ENCODE results near the gene SHISA9.

The SHISA9 gene

DNA sequence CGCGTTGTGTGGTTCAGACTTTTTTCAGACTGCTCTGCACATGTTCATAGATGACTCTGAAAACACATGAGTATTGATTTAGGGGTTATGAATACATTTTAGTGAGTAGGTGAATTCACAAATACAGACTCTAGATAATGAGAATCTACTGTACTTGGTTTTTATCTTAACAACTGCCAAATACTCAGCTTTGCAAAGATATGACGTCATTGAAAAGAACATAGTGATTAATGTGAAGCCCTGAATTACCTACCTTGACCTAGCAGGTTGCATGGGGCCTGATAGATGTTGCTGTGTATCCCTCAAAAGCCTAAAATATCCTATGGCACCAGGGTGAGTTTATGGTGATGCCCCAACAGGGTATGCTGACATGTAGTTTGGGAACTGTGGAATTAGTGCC lies 98.0 kb downstream of the SHISA9 start:
- no peak overlapping the region for H3K27ac ChIP-seq (ENCODE audit: low read depth in 2 of 2, low read length in 2 of 2)
- no peaks in the 10 kb centered on the region for H3K27me3 ChIP-seq (ENCODE audit: control insufficient read depth in 2 of 2, insufficient read depth in 2 of 2, low read length in 2 of 2)
- H3K4me1 ChIP-seq (ENCODE audit: control insufficient read depth in 2 of 2, insufficient read depth in 2 of 2, low read length in 2 of 2): no peaks in the 10 kb centered on the region
- H3K36me3 ChIP-seq (ENCODE audit: control insufficient read depth in 2 of 2, insufficient read depth in 2 of 2, low read length in 2 of 2): no peaks in the 10 kb centered on the region
- H3K4me3 ChIP-seq (ENCODE audit: low read length in 2 of 2): no peak overlapping the region
- no peaks in the 10 kb centered on the region for H3K9me3 ChIP-seq (ENCODE audit: control insufficient read depth in 2 of 2, low read length in 2 of 2)
- H3K9ac ChIP-seq (ENCODE audit: low read depth in 1 of 2, low read length in 2 of 2): no peak overlapping the region

DNA sequence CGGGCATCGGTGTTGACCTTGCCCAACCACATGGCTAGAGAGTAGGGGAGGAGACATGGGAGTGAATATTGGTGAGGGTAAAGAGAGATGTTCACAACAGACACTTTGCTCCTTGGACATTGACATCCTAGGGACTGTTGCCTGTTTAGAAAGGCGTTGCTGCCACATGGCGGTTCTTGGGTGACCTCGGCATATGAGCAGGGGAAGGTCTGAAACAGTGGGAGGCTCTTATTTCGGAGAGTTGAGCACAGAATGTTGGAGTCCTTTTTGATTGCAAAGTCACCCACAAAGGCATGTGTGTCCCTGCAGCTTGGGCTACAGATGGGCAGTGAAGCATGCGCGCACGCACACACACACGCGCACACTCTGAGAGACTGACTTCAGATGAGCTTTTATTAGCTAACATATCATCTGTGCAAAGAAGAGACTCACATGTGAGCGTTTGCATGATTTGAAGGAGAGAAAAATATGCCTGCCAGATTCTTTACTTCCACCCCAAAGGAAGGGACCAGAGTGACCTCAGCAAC lies 104.4 kb downstream of the SHISA9 start:
- no peak overlapping the region for H3K27ac ChIP-seq (ENCODE audit: low read depth in 2 of 2, low read length in 2 of 2)
- no peak overlapping the region for H3K4me3 ChIP-seq (ENCODE audit: low read length in 2 of 2)
- no peaks in the 10 kb centered on the region for H3K9me3 ChIP-seq (ENCODE audit: control insufficient read depth in 2 of 2, low read length in 2 of 2)
- no peaks in the 10 kb centered on the region for H3K27me3 ChIP-seq (ENCODE audit: control insufficient read depth in 2 of 2, insufficient read depth in 2 of 2, low read length in 2 of 2)
- H3K4me1 ChIP-seq (ENCODE audit: control insufficient read depth in 2 of 2, insufficient read depth in 2 of 2, low read length in 2 of 2): no peaks in the 10 kb centered on the region
- no peak overlapping the region for H3K9ac ChIP-seq (ENCODE audit: low read depth in 1 of 2, low read length in 2 of 2)
- H3K36me3 ChIP-seq (ENCODE audit: control insufficient read depth in 2 of 2, insufficient read depth in 2 of 2, low read length in 2 of 2): no peaks in the 10 kb centered on the region

GRCh38 chr16:13012601-13013000 lies 111.2 kb downstream of the SHISA9 start:
- H3K4me1 ChIP-seq (ENCODE audit: control insufficient read depth in 2 of 2, insufficient read depth in 2 of 2, low read length in 2 of 2): no peaks in the 10 kb centered on the region
- H3K9me3 ChIP-seq (ENCODE audit: control insufficient read depth in 2 of 2, low read length in 2 of 2): no peaks in the 10 kb centered on the region
- H3K36me3 ChIP-seq (ENCODE audit: control insufficient read depth in 2 of 2, insufficient read depth in 2 of 2, low read length in 2 of 2): no peaks in the 10 kb centered on the region
- no peak overlapping the region for H3K9ac ChIP-seq (ENCODE audit: low read depth in 1 of 2, low read length in 2 of 2)
- no peak overlapping the region for H3K27ac ChIP-seq (ENCODE audit: low read depth in 2 of 2, low read length in 2 of 2)
- no peak overlapping the region for H3K4me3 ChIP-seq (ENCODE audit: low read length in 2 of 2)
- no peaks in the 10 kb centered on the region for H3K27me3 ChIP-seq (ENCODE audit: control insufficient read depth in 2 of 2, insufficient read depth in 2 of 2, low read length in 2 of 2)

DNA sequence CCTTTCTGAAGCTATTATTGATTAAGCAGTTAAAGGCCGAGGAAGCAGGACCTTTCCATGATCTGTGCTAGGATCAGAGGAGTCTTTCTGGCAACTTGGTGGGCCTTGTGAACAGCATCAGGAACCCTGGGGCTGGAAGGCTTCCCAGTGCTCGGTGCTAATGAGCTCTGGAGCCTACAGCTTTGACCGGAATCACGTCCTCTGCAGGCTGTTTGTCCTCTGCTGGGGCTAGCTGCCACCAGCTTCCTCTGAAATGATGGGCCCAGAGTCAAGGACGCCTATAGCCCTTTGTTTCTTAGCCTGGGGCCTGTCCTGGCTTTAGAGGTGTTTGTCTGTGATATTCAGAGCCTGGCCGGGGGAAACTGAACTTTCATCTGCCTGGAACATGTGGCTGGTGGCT lies 111.6 kb downstream of the SHISA9 start:
- H3K4me3 ChIP-seq (ENCODE audit: low read length in 2 of 2): no peak overlapping the region
- no peaks in the 10 kb centered on the region for H3K27me3 ChIP-seq (ENCODE audit: control insufficient read depth in 2 of 2, insufficient read depth in 2 of 2, low read length in 2 of 2)
- no peaks in the 10 kb centered on the region for H3K36me3 ChIP-seq (ENCODE audit: control insufficient read depth in 2 of 2, insufficient read depth in 2 of 2, low read length in 2 of 2)
- no peaks in the 10 kb centered on the region for H3K9me3 ChIP-seq (ENCODE audit: control insufficient read depth in 2 of 2, low read length in 2 of 2)
- no peaks in the 10 kb centered on the region for H3K4me1 ChIP-seq (ENCODE audit: control insufficient read depth in 2 of 2, insufficient read depth in 2 of 2, low read length in 2 of 2)
- no peak overlapping the region for H3K9ac ChIP-seq (ENCODE audit: low read depth in 1 of 2, low read length in 2 of 2)
- H3K27ac ChIP-seq (ENCODE audit: low read depth in 2 of 2, low read length in 2 of 2): no peak overlapping the region

GRCh38 chr16:13014476-13014875 lies 113.1 kb downstream of the SHISA9 start:
- H3K4me3 ChIP-seq (ENCODE audit: low read length in 2 of 2): no peak overlapping the region
- H3K4me1 ChIP-seq (ENCODE audit: control insufficient read depth in 2 of 2, insufficient read depth in 2 of 2, low read length in 2 of 2): no peaks in the 10 kb centered on the region
- H3K27ac ChIP-seq (ENCODE audit: low read depth in 2 of 2, low read length in 2 of 2): no peak overlapping the region
- no peak overlapping the region for H3K9ac ChIP-seq (ENCODE audit: low read depth in 1 of 2, low read length in 2 of 2)
- H3K36me3 ChIP-seq (ENCODE audit: control insufficient read depth in 2 of 2, insufficient read depth in 2 of 2, low read length in 2 of 2): no peaks in the 10 kb centered on the region
- H3K27me3 ChIP-seq (ENCODE audit: control insufficient read depth in 2 of 2, insufficient read depth in 2 of 2, low read length in 2 of 2): no peaks in the 10 kb centered on the region
- H3K9me3 ChIP-seq (ENCODE audit: control insufficient read depth in 2 of 2, low read length in 2 of 2): no peaks in the 10 kb centered on the region

DNA sequence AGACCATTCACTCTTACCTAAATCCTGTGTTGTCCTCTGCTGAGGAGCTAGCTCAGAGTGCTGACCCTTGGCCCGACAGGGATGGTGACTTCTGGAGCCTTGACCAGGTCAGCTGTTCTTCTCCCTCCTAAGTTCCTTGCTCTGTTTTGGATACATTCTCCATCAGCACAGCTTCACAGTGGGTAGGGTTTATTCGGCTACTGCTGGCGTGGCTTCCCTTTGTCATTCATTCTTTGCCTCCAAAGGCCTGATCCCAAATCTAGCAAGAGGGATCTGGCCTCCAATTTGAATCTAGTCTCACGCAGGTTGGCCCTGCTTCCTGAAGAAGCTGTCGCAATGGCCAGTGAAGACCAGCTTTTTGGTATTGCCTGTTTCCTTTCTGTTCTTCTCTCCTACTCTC lies 116.6 kb downstream of the SHISA9 start:
- Histone ChIP-seq H3K27ac (ENCODE audit: low read depth in 2 of 2, low read length in 2 of 2) (no peak overlapping the region), H3K4me3 (ENCODE audit: low read length in 2 of 2) (no peak overlapping the region), H3K27me3 (ENCODE audit: control insufficient read depth in 2 of 2, insufficient read depth in 2 of 2, low read length in 2 of 2) (no peaks in the 10 kb centered on the region), H3K36me3 (ENCODE audit: control insufficient read depth in 2 of 2, insufficient read depth in 2 of 2, low read length in 2 of 2) (no peaks in the 10 kb centered on the region), H3K4me1 (ENCODE audit: control insufficient read depth in 2 of 2, insufficient read depth in 2 of 2, low read length in 2 of 2) (no peaks in the 10 kb centered on the region), H3K9me3 (ENCODE audit: control insufficient read depth in 2 of 2, low read length in 2 of 2) (peaks cover 0 to 4% of the 10 kb centered on the region in 2 donors), H3K9ac (ENCODE audit: low read depth in 1 of 2, low read length in 2 of 2) (no peak overlapping the region)

GRCh38 chr16:13021996-13022395 lies 120.6 kb downstream of the SHISA9 start:
- peaks cover 0 to 4% of the 10 kb centered on the region in 2 donors for H3K9me3 ChIP-seq (ENCODE audit: control insufficient read depth in 2 of 2, low read length in 2 of 2)
- no peak overlapping the region for H3K9ac ChIP-seq (ENCODE audit: low read depth in 1 of 2, low read length in 2 of 2)
- no peaks in the 10 kb centered on the region for H3K27me3 ChIP-seq (ENCODE audit: control insufficient read depth in 2 of 2, insufficient read depth in 2 of 2, low read length in 2 of 2)
- no peak overlapping the region for H3K4me3 ChIP-seq (ENCODE audit: low read length in 2 of 2)
- H3K36me3 ChIP-seq (ENCODE audit: control insufficient read depth in 2 of 2, insufficient read depth in 2 of 2, low read length in 2 of 2): no peaks in the 10 kb centered on the region
- no peak overlapping the region for H3K27ac ChIP-seq (ENCODE audit: low read depth in 2 of 2, low read length in 2 of 2)
- no peaks in the 10 kb centered on the region for H3K4me1 ChIP-seq (ENCODE audit: control insufficient read depth in 2 of 2, insufficient read depth in 2 of 2, low read length in 2 of 2)

- Histone ChIP-seq H3K27me3 (ENCODE audit: control insufficient read depth in 2 of 2, insufficient read depth in 2 of 2, low read length in 2 of 2) (no peaks in the 10 kb centered on the region), H3K4me1 (ENCODE audit: control insufficient read depth in 2 of 2, insufficient read depth in 2 of 2, low read length in 2 of 2) (no peaks in the 10 kb centered on the region), H3K4me3 (ENCODE audit: low read length in 2 of 2) (no peak overlapping the region), H3K27ac (ENCODE audit: low read depth in 2 of 2, low read length in 2 of 2) (no peak overlapping the region), H3K9me3 (ENCODE audit: control insufficient read depth in 2 of 2, low read length in 2 of 2) (no peaks in the 10 kb centered on the region), H3K9ac (ENCODE audit: low read depth in 1 of 2, low read length in 2 of 2) (no peak overlapping the region), H3K36me3 (ENCODE audit: control insufficient read depth in 2 of 2, insufficient read depth in 2 of 2, low read length in 2 of 2) (no peaks in the 10 kb centered on the region)
Observed at GRCh38 chr16:13029786-13030185, 128.4 kb downstream of the SHISA9 start.

DNA sequence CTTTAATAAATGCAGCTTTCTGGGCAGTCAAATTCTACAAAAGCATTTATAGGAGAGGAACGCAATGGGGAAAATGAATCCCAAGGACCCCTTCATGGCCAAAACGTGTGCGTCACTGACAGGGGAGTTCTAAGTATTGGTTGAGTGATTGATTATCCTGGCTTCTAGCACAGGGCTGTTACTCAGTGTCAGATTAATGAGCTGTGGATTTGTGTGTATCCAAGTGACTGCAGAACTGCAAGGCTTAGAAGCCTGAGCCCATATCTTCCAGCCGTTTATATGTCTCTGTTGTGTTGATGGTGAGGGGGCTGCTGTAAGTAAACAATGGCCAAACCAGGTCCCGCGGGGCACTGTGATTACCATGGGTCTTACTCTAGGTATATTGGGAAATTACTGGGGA lies 129.4 kb downstream of the SHISA9 start:
- Histone ChIP-seq H3K9me3 (ENCODE audit: control insufficient read depth in 2 of 2, low read length in 2 of 2) (no peaks in the 10 kb centered on the region), H3K27me3 (ENCODE audit: control insufficient read depth in 2 of 2, insufficient read depth in 2 of 2, low read length in 2 of 2) (no peaks in the 10 kb centered on the region), H3K4me1 (ENCODE audit: control insufficient read depth in 2 of 2, insufficient read depth in 2 of 2, low read length in 2 of 2) (no peaks in the 10 kb centered on the region), H3K9ac (ENCODE audit: low read depth in 1 of 2, low read length in 2 of 2) (no peak overlapping the region), H3K4me3 (ENCODE audit: low read length in 2 of 2) (no peak overlapping the region), H3K27ac (ENCODE audit: low read depth in 2 of 2, low read length in 2 of 2) (no peak overlapping the region), H3K36me3 (ENCODE audit: control insufficient read depth in 2 of 2, insufficient read depth in 2 of 2, low read length in 2 of 2) (no peaks in the 10 kb centered on the region)

- Histone ChIP-seq H3K27me3 (ENCODE audit: control insufficient read depth in 2 of 2, insufficient read depth in 2 of 2, low read length in 2 of 2) (no peaks in the 10 kb centered on the region), H3K4me3 (ENCODE audit: low read length in 2 of 2) (no peak overlapping the region), H3K9me3 (ENCODE audit: control insufficient read depth in 2 of 2, low read length in 2 of 2) (no peaks in the 10 kb centered on the region), H3K36me3 (ENCODE audit: control insufficient read depth in 2 of 2, insufficient read depth in 2 of 2, low read length in 2 of 2) (no peaks in the 10 kb centered on the region), H3K9ac (ENCODE audit: low read depth in 1 of 2, low read length in 2 of 2) (no peak overlapping the region), H3K4me1 (ENCODE audit: control insufficient read depth in 2 of 2, insufficient read depth in 2 of 2, low read length in 2 of 2) (no peaks in the 10 kb centered on the region), H3K27ac (ENCODE audit: low read depth in 2 of 2, low read length in 2 of 2) (no peak overlapping the region)
Observed at GRCh38 chr16:13032911-13033310, 131.5 kb downstream of the SHISA9 start.

GRCh38 chr16:13036600-13036999 lies 135.2 kb downstream of the SHISA9 start:
- no peaks in the 10 kb centered on the region for H3K9me3 ChIP-seq (ENCODE audit: control insufficient read depth in 2 of 2, low read length in 2 of 2)
- H3K9ac ChIP-seq (ENCODE audit: low read depth in 1 of 2, low read length in 2 of 2): no peak overlapping the region
- H3K4me3 ChIP-seq (ENCODE audit: low read length in 2 of 2): no peak overlapping the region
- no peak overlapping the region for H3K27ac ChIP-seq (ENCODE audit: low read depth in 2 of 2, low read length in 2 of 2)
- no peaks in the 10 kb centered on the region for H3K36me3 ChIP-seq (ENCODE audit: control insufficient read depth in 2 of 2, insufficient read depth in 2 of 2, low read length in 2 of 2)
- H3K4me1 ChIP-seq (ENCODE audit: control insufficient read depth in 2 of 2, insufficient read depth in 2 of 2, low read length in 2 of 2): no peaks in the 10 kb centered on the region
- H3K27me3 ChIP-seq (ENCODE audit: control insufficient read depth in 2 of 2, insufficient read depth in 2 of 2, low read length in 2 of 2): no peaks in the 10 kb centered on the region
